BE2C (cell line): ENCODE data around the gene SIM2.

Experiments used
- DNase-seq: peaks from one replicate; pipeline ENCODE4 v3.0.0-alpha.2; 2020
- H3K27me3 ChIP-seq: fragments of 250-450 bp; sonication (Bioruptor Pico); 2 replicates; pipeline ENCODE4 v1.5.1; 2020; ENCODE audit warnings: mild to moderate bottlenecking
- H3K36me3 ChIP-seq: fragments of 250-450 bp; sonication (Bioruptor Pico); 2 replicates; pipeline ENCODE4 v1.5.1; 2020; ENCODE audit warnings: mild to moderate bottlenecking
- H3K4me1 ChIP-seq: fragments of 250-450 bp; sonication (Bioruptor Pico); 2 replicates; pipeline ENCODE4 v1.5.1; 2020
- H3K4me3 ChIP-seq: 2 replicates; pipeline ENCODE4 v1.5.1; 2011; ENCODE audit warnings: low read depth, low read length
- H3K9me3 ChIP-seq: fragments of 250-450 bp; sonication (Bioruptor Pico); 2 replicates; pipeline ENCODE4 v1.5.1; 2020
- TF ChIP-seq, protein P1 (sequence below): IDR thresholded peaks from 2 replicates; pipeline ENCODE4 v1.5.1; 2012; ENCODE audit warnings: mild to moderate bottlenecking, low read depth, low read length

SIM2 gene

GRCh38 chr21:36773995-36774394, 75.1 kb downstream of the SIM2 start:
- Histone ChIP-seq H3K4me1 (no peaks in the 10 kb centered on the region), H3K4me3 (no peak overlapping the region), H3K9me3 (no peaks in the 10 kb centered on the region), H3K27me3 (no peaks in the 10 kb centered on the region), H3K36me3 (no peaks in the 10 kb centered on the region)
- DNase-seq, result no peak
- TF ChIP-seq, protein P1, sequence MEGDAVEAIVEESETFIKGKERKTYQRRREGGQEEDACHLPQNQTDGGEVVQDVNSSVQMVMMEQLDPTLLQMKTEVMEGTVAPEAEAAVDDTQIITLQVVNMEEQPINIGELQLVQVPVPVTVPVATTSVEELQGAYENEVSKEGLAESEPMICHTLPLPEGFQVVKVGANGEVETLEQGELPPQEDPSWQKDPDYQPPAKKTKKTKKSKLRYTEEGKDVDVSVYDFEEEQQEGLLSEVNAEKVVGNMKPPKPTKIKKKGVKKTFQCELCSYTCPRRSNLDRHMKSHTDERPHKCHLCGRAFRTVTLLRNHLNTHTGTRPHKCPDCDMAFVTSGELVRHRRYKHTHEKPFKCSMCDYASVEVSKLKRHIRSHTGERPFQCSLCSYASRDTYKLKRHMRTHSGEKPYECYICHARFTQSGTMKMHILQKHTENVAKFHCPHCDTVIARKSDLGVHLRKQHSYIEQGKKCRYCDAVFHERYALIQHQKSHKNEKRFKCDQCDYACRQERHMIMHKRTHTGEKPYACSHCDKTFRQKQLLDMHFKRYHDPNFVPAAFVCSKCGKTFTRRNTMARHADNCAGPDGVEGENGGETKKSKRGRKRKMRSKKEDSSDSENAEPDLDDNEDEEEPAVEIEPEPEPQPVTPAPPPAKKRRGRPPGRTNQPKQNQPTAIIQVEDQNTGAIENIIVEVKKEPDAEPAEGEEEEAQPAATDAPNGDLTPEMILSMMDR, result no peak

DNA sequence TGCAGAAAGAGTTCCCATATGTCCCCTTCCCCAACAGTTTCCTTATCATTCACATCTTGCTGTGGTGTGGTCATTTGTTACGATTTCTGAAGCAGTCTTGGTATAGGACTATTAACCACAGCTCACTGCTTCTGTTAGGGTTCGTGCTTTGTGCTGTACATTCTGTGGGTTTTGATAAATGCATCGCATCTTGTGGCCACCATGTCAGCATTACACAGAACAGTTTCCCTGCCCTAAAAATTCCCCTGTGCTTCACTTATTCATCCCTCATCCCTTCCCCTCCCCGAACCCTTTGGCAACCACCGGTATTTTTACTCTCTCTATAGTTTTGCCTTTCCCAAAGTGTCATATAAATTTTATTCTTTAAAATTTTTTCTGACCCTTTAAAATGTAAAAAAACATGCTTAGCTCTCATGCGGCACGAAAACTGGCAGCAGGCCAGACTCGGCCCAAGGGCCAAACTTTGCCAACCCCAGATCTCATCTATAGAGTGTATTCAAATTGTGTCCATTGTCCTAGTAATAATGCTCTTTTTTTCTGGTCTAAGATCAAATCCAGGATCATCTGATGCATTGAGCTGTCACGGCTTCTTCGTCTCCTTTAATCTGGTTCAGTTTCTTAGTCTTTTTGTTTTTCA, 78.2 kb downstream of the SIM2 start:
- Histone ChIP-seq H3K36me3 (no peaks in the 10 kb centered on the region), H3K4me1 (no peaks in the 10 kb centered on the region), H3K4me3 (no peak overlapping the region), H3K9me3 (no peaks in the 10 kb centered on the region), H3K27me3 (no peaks in the 10 kb centered on the region)
- TF ChIP-seq, protein P1, result no peak
- no peak for DNase-seq

DNA sequence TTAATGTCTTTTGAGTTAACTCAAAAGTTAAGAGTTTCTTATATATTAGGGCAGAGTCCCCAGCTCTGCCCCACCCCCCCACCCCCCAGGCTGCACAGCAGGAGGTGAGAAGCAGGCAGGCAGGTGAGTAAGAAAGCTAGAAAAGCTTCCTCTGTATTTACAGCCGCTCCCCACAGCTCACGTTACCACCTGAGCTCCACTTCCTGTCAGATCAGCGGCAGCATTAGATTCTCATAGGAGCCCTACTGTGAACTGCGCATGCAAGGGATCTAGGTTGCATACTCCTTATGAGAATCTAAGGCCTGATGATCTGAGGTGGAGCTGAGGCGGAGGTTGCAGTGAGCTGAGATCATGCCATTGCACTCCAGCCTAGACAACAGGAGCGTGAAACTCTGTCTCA, 81.9 kb downstream of the SIM2 start:
- H3K27me3 ChIP-seq, result no peaks in the 10 kb centered on the region
- no peaks in the 10 kb centered on the region for H3K36me3 ChIP-seq
- no peaks in the 10 kb centered on the region for H3K9me3 ChIP-seq
- no peak overlapping the region for H3K4me3 ChIP-seq
- TF ChIP-seq, protein P1, result no peak
- no peaks in the 10 kb centered on the region for H3K4me1 ChIP-seq
- DNase-seq, result no peak

DNA sequence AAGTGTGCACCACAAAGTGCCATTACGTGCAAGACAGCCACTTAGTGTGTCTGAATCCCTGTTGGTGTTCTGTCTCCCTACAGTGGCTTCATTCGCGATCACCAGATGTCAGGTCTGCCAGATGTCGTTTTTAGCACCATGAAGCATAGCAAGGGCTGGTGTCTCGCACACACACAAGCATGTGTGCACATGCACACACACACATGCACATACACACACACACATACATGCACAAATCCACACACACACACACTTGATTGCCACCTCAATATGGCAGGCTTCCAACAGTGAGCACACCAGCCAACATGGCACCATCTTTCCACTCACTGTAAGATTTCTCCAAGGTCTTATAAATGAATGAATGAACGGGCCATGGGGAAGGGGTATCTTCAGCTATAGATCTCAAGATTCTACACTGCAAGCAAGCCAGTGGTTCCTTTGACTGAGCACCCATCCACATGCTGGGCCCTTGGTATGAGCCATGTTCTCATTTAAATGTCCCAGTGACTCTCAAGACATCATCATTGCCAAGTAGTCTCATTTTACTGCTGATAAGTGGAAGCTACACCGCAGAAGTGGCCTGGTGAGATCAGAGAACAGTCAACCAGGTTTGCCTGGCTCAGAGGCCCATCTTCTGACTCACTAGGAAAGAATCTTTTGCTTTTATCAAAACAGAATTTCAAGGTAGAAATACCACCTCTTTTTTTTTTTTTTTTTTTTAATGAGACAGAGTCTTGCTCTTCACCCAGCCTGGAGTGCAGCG, 84.9 kb downstream of the SIM2 start:
- H3K4me1 ChIP-seq, result no peaks in the 10 kb centered on the region
- H3K9me3 ChIP-seq, result no peaks in the 10 kb centered on the region
- H3K36me3 ChIP-seq, result no peaks in the 10 kb centered on the region
- H3K27me3 ChIP-seq, result no peaks in the 10 kb centered on the region
- H3K4me3 ChIP-seq, result no peak overlapping the region
- DNase-seq, result no peak
- TF ChIP-seq, protein P1, result no peak

DNA sequence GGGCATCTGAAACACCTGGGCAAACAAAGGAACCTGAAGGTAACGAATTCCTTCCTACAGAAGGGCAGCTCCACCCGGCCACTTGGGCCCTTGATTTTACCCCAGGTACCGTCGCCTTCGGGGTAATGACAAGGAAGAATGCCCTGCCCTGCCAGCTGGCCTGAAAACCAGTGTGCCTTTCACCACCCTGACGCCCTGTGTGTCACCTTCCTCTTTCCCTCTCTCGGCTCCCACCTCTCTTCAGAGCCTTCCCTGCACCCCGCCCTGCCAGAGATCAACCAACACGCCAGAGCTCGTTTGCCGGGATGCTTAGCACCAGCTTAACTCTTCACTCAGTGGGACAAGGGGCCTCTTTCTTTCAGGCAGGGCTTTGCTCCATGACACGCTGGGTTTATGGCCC, 86.0 kb downstream of the SIM2 start:
- Histone ChIP-seq H3K4me1 (no peaks in the 10 kb centered on the region), H3K36me3 (no peaks in the 10 kb centered on the region), H3K27me3 (no peaks in the 10 kb centered on the region), H3K9me3 (no peaks in the 10 kb centered on the region), H3K4me3 (no peak overlapping the region)
- no peak for DNase-seq
- TF ChIP-seq, protein P1, result no peak

GRCh38 chr21:36785615-36786014, 86.7 kb downstream of the SIM2 start:
- no peaks in the 10 kb centered on the region for H3K4me1 ChIP-seq
- TF ChIP-seq, protein P1, result no peak
- DNase-seq, result no peak
- no peak overlapping the region for H3K4me3 ChIP-seq
- no peaks in the 10 kb centered on the region for H3K27me3 ChIP-seq
- H3K36me3 ChIP-seq, result no peaks in the 10 kb centered on the region
- H3K9me3 ChIP-seq, result no peaks in the 10 kb centered on the region
